HG03064 (cell line): ENCODE results near the gene MLANA.

Experiments
- ATAC-seq: cut with Tn5 transposase; IDR thresholded peaks from one replicate; pipeline ENCODE4 v1.9.1; 2021; ENCODE audit warnings: low read depth; ENCODE audit not compliant: unreplicated experiment

Gene MLANA, protein sequence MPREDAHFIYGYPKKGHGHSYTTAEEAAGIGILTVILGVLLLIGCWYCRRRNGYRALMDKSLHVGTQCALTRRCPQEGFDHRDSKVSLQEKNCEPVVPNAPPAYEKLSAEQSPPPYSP

GRCh38 chr9:5890641-5891040, at the start of gene MLANA:
Gene MLANA, plus strand, starts transcription at chr9:5890889. Its CDS starts 1,586 bp downstream, at chr9:5892475.
- ATAC-seq: no peak

DNA sequence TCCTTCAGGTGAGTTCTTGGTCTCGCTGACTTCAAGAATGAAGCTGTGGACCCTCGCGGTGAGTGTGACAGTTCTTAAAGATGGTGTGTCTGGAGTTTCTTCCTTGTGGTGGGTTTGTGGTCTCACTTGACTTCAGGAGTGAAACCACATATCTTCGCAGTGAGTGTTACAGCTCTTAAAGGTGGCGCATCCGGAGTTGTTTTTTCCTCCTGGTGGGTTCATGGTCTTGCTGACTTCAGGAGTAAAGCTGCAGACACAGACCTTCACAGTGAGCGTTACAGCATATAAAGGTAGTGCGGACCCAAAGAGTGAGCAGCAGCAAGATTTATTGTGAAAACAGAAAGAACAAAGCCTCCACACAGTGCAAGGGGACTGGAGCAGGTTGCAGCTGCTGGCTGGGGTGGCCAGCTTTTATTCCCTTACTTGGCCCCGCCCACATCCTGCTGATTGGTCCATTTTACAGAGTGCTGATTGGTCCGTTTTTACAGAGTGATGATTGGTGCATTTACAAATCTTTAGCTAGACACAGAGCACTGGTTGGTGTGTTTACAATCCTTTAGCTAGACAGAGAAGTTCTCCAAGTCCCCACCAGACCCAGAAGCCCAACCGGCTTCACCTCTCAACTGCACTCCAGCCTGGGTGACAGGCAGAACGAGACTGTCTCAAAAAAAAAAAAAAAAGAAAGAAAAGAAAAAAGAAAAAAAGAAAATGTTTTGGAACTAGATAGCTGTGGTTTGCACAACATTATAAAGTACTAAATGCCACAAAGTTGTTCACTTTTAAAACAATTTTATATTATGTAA, 48.7 kb upstream of the MLANA start:
- no peak for ATAC-seq

DNA sequence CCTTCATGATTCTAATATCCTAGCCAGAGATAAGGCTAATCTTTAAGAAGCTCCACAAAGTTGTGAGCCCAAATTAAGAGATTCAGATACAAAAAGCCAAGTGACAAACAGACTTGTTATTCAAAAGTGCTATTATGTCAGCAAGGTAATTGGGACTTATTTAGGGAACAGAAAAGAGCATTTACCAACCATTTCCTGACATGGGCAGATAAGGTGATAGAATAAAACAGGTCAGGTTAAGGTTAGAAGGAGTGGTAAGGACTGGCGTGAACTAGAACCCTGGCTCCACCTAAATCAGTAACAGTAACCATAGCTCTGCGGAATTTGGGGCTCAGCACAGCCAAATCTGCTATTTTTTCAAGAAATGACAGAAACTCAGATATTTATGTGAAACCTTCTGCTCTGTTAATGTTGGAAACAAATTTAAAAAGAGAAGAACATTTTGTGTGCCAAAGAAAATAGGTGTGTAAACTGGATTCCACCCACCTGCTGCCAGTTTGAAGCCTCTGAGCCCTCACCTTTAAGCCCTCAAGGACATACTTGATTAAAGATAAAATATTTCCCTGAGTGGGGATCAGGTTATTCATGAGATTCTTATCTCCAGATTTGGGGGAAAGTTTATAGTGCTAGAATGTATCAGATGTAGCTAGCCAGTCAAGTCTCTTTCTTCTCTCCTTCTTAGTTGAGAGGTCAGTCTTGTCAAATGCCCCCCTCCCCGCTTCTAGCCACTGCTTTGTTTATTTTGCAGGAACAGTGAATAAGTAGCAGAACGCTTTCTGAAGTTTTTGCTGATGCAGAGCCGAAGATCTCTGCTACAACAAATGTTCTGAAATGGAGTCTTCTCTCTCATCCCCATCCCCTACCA, 47.5 kb upstream of the MLANA start:
- ATAC-seq: no peak

GRCh38 chr9:5843794-5844471, 46.8 kb upstream of the MLANA start:
- no peak for ATAC-seq

DNA sequence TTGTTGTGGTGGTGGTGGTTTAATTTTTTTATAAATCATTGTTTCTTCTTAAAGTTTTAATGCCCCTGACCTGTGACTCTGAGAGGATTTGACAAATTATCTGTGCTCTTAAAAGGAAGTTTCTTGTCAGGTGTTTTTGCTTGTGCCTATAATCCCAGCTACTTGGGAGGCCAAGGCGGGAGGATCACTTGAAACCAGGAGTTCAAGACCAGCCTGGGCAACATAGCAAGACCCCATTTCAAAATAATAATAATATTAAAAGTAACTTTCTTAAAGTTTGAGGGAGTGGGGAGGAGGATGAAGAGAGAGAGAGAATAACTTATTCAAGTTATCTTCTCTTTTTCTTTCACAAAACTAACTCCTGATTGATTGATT, 45.5 kb upstream of the MLANA start:
- ATAC-seq: no peak

DNA sequence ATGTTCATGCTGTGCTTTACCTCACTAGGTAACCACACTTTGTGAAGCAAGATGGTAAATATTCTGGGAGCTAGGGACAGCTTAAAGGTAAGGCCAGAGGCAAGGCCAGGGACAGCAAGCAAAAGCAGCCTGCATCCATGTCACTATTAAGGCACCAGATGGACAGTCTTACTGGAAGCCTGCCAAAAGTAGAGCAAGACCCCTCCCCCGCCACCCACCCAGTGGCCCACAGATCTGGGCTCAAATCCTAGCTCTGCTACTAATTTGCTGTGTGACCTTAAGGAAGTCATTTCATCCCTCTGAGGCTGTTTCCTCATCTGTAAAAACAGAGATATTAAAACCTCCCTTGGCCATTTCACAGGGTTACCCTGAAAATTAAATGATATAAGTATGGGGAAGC, 44.6 kb upstream of the MLANA start:
- ATAC-seq: no peak

DNA sequence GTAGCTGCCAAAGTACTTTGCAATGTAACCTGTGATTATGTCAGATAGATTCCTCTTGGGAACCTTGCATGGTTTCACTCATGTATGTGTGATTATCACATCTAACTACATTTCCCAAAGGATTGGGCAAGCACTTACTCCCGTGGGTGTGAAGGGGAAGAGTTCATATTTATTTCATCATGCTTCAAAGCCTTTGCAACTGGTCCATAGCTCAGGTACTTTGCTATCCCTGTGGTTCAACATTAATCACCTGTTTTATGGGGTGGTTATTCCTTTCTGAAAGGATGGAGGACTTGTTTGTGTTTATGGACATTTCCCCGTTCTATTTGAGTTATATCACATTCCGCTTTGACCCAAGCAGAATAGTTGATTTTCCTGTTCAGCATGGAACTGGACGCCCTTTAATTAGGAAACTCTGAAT, 44.2 kb upstream of the MLANA start:
- no peak for ATAC-seq

GRCh38 chr9:5848372-5848882, 42.3 kb upstream of the MLANA start:
- no peak for ATAC-seq

DNA sequence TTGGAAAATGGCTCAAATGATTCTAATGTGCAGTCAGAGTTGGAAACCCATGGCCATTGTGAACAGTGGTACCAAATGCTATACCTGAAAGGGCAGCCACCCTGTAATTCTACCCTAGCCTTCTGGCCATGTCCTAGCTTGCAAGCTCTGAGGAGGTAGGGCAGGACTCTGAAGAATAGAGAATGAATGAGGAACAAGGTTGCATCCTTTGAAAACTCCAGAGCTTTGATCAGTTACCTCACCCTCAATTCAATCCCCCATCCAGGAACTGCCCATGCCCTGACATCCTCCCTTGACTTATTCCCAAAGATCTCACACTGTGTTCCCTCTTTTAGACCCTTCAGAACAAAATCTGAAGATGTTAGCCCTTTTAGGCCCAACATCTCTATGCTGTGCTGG, 40.0 kb upstream of the MLANA start:
- no peak for ATAC-seq

- ATAC-seq: peak; percentile 90
Measured at GRCh38 chr9:5851445-5851844, 39.2 kb upstream of the MLANA start.

DNA sequence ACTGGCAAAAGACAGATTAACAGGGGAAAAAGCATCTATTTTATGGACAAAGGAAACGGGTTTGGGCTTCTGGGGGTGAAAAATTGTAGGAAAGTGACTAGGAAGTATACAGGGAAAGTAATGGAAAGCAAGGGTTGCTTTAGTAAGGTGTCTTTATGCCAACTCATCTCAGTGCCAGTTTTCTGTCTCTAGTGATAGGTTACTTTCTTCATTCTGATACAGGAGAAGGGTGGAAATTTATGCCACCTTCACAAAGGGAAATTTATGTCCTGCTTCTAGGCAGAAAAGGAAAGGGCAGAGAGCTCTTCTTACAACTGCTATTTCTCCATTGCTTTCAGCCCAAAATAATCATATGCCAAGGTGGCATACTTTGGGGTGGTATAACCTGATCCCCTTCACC, 37.7 kb upstream of the MLANA start:
- no peak for ATAC-seq

DNA sequence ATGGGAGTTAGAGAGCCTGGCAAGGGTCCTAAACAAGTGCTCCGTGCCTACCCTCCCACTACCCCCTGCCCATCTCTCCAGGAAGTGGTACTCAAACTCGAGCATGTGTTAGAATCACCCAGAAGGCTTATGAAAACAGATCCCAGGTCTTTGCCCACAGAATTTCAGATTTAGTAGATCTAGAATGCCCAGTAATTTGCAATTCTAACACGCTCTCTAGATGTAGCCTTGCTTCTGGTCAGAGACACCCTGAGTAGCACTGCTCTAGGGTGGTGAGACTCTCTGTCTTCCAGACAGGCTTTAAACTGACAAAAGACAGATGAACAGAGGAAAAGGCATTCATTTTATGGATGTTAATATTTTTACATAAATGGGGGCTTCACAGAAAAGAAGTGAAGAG, 37.1 kb upstream of the MLANA start:
- no peak for ATAC-seq

GRCh38 chr9:5854063-5854790, 36.5 kb upstream of the MLANA start:
- ATAC-seq: no peak

GRCh38 chr9:5857928-5858327, 32.8 kb upstream of the MLANA start:
- no peak for ATAC-seq

GRCh38 chr9:5858833-5859232, 31.9 kb upstream of the MLANA start:
- no peak for ATAC-seq

DNA sequence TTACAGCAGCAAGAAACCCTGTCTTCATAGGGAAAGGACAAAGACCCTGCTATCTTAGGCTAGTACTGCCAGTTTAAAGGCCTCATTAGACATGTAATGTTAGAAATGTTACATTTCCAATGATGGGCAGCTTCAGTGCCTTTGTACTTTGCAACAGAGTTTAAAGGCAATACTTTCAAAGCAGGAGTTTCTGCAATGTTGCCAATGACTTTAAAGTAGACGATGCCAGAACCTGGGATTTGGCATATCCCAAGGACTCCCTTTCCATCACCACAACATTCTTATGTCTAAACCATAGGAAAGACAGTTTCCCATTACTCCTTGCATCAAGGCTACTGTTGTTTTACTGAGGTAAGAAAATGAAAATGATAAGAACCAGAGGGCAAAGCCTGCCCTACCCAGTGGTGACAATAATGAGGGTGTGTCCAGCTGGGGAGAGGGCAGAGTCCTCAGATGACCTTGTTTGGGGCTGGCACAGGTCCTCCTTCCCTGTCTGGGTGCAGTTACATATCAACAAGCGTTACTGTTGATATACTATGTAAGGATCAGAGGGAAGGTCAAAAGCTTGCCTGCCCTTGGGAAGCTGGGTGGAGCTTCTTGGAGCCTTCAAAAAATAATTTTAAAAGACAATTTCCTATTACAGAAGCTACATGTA, 27.5 kb upstream of the MLANA start:
- no peak for ATAC-seq

- no peak for ATAC-seq
Measured at GRCh38 chr9:5864446-5864845, 26.2 kb upstream of the MLANA start.

GRCh38 chr9:5866272-5866671, 24.4 kb upstream of the MLANA start:
- ATAC-seq: no peak

- no peak for ATAC-seq
Measured at GRCh38 chr9:5866685-5867084, 24.0 kb upstream of the MLANA start.

- no peak for ATAC-seq
Measured at GRCh38 chr9:5868235-5868634, 22.5 kb upstream of the MLANA start.
